IPS-15b (cell line): Measurements from ENCODE around the gene PMCH.
"Not testable (repeated sequence)": the region's sequence is repeated elsewhere in the genome, so short reads cannot be mapped to it uniquely, and the experiment has no call there.

Experiments used
- H3K27me3 ChIP-seq: one replicate; pipeline ENCODE4 v1.6.1; 2013; ENCODE audit warnings: low read length; ENCODE audit not compliant: control insufficient read depth, insufficient read depth
- H3K36me3 ChIP-seq: one replicate; pipeline ENCODE4 v1.6.1; 2013; ENCODE audit warnings: low read length; ENCODE audit not compliant: control insufficient read depth, insufficient read depth
- H3K4me1 ChIP-seq: one replicate; pipeline ENCODE4 v1.6.1; 2013; ENCODE audit warnings: mild to moderate bottlenecking, low read length; ENCODE audit not compliant: control insufficient read depth, insufficient read depth
- H3K4me3 ChIP-seq: one replicate; pipeline ENCODE4 v1.5.1; 2013; ENCODE audit warnings: low read depth, low read length
- H3K9ac ChIP-seq: one replicate; pipeline ENCODE4 v1.6.1; 2013; ENCODE audit warnings: low read depth, mild to moderate bottlenecking, low read length
- H3K9me3 ChIP-seq: one replicate; pipeline ENCODE4 v1.6.1; 2013; ENCODE audit warnings: mild to moderate bottlenecking, low read length; ENCODE audit not compliant: control insufficient read depth, insufficient read depth

The PMCH gene, protein sequence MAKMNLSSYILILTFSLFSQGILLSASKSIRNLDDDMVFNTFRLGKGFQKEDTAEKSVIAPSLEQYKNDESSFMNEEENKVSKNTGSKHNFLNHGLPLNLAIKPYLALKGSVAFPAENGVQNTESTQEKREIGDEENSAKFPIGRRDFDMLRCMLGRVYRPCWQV

DNA sequence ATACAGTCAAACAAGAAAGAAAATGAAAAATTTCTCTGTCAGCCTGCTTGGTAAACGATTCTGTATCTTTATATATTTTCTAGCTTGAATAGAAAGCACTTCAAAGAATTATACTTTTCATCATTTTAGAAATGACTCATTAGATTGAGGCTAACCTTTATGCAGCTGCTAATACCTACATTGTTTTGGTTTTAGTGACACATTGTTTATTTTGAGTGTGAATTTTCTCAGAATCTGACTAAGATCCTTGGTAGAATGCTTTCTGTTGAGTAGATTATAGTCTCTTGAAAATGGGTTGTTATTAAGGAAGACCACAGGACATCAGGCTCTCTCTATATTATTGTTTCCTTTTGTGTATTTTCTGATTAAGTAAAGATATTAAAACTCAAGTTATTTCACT lies at the start of gene PMCH:
TSS of gene PMCH (minus strand) at position 45 of the 400 bp plus-strand sequence. CDS start 63 bp downstream, outside the sequence.
- Histone ChIP-seq H3K4me1 (no peaks in the 10 kb centered on the region), H3K27me3 (no peaks in the 10 kb centered on the region), H3K4me3 (no peak within 1 kb of the TSS), H3K9me3 (no peaks in the 10 kb centered on the region), H3K36me3 (no peaks in the 10 kb centered on the region), H3K9ac (no peak within 1 kb of the TSS)

DNA sequence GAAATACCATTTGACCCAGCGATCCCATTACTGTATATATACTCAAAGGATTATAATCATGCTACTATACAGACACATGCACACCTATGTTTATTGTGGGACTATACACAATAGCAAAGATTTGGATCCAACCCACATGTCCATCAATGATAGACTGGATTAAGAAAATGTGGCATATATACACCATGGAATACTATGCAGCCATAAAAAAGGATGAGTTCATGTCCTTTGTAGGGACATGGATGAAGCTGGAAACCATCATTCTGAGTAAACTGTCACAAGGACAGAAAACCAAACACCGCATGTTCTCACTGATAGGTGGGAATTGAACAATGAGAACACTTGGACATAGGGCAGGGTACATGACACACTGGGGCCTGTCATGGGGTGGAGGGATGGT lies 43.2 kb upstream of the PMCH start:
- H3K9me3 ChIP-seq, H3K4me1 ChIP-seq, H3K9ac ChIP-seq, H3K27me3 ChIP-seq, H3K4me3 ChIP-seq, H3K36me3 ChIP-seq: not testable (repeated sequence)

DNA sequence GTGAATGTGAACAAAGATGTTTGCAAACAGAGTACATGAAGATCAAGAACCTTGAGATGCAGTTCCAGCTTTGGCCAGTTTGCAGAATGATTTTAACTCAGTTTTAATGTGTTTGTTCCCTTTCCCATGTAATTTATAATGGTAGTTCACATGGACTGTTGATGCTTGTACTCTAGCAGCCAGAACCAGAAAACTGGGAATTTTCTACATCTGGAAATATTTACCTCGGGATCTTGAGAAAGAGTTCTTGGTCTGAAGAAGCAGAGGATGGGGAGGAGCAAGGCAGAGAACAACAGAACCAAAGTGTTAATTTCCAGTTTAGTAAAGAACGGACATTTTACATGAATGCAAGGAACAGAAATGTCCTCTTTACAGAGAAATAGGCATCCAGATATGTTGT lies 37.0 kb upstream of the PMCH start:
- H3K4me1 ChIP-seq, result peaks cover 6% of the 10 kb centered on the region
- H3K36me3 ChIP-seq, result no peaks in the 10 kb centered on the region
- no peak overlapping the region for H3K9ac ChIP-seq

DNA sequence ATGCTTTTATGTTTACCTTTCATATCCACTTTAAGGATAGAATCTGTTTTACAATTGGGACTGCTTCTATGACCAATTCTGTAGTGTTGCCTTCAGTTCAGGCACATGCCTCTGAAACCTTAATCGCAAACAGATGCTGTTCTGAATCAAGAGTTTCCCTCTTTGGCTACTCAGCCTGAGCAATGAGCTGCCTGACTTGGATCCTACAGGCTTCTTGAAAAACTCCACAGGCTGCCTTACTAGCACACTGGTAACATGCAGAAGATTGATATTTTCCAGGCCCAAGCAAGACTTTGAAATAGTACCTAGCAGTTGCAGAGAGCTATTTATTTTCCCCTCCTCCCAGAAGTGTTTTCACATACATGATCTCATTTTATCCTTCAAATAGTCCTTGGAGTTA lies 34.8 kb upstream of the PMCH start:
- H3K36me3 ChIP-seq, result no peaks in the 10 kb centered on the region
- H3K4me3 ChIP-seq, result no peak overlapping the region
- no peaks in the 10 kb centered on the region for H3K9me3 ChIP-seq
- H3K27me3 ChIP-seq, result no peaks in the 10 kb centered on the region
- peaks cover 6% of the 10 kb centered on the region for H3K4me1 ChIP-seq
- H3K9ac ChIP-seq, result no peak overlapping the region

More for the DNA sequence above, 37.0 kb upstream of the PMCH start:
- no peaks in the 10 kb centered on the region for H3K9me3 ChIP-seq
- no peaks in the 10 kb centered on the region for H3K27me3 ChIP-seq
- no peak overlapping the region for H3K4me3 ChIP-seq

DNA sequence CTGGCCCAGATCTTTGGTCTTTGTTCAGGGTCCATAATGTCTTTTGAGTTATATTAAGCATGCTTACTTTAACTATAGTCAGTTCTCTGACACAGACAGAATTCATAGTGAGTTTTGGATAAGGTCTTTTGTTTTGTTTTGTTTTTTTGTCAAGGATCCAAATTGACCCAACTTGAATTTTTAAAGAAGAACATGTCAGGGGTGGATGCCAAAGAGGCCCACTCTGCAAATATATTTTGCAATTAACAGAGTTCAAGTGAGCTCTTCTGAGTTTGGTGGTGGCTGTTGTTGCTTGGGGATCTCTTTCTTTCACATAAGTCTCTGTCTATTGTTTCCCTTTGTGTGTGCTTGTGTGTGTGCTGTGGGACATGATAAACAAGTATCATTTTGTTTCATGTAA lies 34.4 kb upstream of the PMCH start:
- no peak overlapping the region for H3K9ac ChIP-seq
- no peaks in the 10 kb centered on the region for H3K9me3 ChIP-seq
- no peak overlapping the region for H3K4me3 ChIP-seq
- H3K36me3 ChIP-seq, result no peaks in the 10 kb centered on the region
- no peaks in the 10 kb centered on the region for H3K27me3 ChIP-seq
- peaks cover 6% of the 10 kb centered on the region for H3K4me1 ChIP-seq

DNA sequence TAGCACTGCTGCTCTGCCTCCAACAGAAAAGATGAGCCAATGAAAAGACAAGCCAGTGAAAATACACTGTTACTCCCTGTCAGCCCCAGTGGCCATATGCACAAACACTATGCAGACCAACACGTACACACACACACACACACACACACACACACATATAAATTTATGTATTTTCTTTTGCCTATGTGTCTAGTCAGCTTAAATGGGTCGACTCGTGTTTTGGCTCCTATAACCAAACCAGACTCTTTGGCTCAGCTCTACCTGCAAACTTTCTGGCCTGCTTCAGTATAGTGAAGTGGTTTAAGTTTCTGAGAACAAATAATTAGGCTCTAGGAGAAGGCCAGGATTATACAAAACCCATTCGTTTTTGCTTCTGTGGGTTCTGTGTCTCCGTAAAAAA lies 30.3 kb upstream of the PMCH start:
- H3K9me3 ChIP-seq, result no peaks in the 10 kb centered on the region
- H3K4me3 ChIP-seq, result no peak overlapping the region
- no peak overlapping the region for H3K9ac ChIP-seq
- H3K36me3 ChIP-seq, result no peaks in the 10 kb centered on the region
- no peaks in the 10 kb centered on the region for H3K27me3 ChIP-seq
- peaks cover 6% of the 10 kb centered on the region for H3K4me1 ChIP-seq

DNA sequence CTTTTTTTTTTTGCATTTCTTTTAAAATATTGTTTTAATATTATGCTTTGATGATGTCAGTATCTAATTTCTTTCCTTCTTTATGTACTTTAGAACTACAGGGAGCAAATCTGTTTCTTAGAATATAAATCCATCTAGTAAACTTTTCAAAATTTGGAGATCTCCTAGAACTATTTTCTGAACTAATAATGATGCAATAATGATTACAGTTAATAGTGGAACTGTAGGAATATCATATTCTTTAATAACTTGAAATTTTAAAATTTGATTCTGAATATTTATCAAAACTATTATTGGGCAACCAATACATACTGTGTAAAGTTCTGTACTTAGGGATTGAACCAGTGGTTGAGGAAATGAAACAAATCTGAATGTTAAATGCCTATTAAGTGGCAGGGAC lies 23.1 kb upstream of the PMCH start:
- Histone ChIP-seq H3K9ac (no peak overlapping the region), H3K9me3 (no peaks in the 10 kb centered on the region), H3K4me3 (no peak overlapping the region), H3K36me3 (no peaks in the 10 kb centered on the region), H3K27me3 (no peaks in the 10 kb centered on the region), H3K4me1 (no peaks in the 10 kb centered on the region)

DNA sequence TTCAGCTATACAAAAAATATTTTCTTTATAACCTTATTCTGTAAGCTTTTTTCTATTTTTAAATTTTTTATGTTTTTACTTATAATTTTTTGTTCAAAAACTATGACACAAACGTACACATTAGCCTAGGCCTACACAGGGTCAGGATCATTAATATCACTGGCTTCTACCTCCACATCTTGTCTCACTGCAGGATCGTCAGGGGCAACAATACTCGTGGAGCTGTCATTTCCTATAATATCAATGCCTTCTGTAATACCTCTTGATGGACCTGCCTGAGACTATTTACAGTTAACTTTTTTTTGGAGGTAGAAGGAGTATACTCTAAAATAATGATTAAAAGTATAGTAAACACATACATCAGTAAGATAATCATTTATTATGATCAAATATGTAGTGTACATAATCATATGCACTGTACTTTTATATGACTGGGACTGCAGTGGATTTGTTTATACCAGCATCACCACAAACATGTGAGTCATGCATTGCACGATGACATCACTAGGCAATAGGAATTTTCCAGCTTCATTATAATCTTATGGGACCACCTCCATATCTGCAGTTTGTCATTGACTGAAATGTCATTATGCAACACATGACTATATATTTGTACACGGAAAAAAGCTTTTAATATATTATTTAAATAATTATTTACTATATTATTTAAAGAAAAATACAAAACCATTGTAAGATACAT lies 18.5 kb upstream of the PMCH start:
- Histone ChIP-seq H3K9me3 (no peaks in the 10 kb centered on the region), H3K4me3 (no peak overlapping the region), H3K27me3 (no peaks in the 10 kb centered on the region), H3K4me1 (no peaks in the 10 kb centered on the region), H3K9ac (no peak overlapping the region), H3K36me3 (no peaks in the 10 kb centered on the region)

DNA sequence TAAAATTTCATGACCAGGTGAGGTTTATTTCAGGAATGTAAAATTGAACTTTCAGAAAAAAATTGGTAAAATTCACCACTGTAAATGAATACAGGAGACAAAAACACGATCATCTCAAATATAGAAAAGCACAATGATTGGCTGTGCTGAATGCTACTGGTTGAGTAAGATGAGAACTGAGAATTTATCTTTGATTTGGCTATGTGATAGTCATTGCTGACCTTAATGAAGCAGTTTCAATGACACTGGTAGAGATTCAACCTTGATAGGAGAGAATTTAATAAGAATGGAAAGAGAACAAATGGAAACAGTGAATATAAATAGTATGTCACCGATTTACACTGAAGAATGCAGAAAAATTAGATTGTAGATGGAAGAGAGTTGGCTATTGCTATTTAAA lies 6.4 kb upstream of the PMCH start:
- no peak overlapping the region for H3K4me3 ChIP-seq
- H3K9me3 ChIP-seq, result no peaks in the 10 kb centered on the region
- H3K9ac ChIP-seq, result no peak overlapping the region
- no peaks in the 10 kb centered on the region for H3K4me1 ChIP-seq
- H3K36me3 ChIP-seq, result no peaks in the 10 kb centered on the region
- no peaks in the 10 kb centered on the region for H3K27me3 ChIP-seq

DNA sequence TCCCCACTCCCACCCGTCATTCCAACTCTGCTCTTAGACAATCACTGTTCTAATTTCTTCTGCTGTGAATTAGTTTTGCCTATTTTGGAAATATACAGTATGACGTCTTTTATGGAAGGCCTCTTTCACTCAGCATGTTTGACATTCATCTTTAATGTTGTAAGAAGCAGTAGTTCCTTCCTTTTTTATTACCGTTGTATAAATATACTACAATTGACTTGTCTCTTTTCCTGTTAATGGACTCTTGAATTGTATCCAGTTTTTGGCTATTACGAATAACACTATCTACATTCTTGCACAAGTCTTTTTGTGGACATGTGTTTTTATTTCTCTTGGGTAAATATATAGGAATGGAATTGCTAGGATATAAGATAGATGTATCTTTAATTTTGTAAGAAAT lies 4.9 kb upstream of the PMCH start:
- Histone ChIP-seq H3K27me3 (no peaks in the 10 kb centered on the region), H3K4me3 (no peak overlapping the region), H3K4me1 (no peaks in the 10 kb centered on the region), H3K9ac (no peak overlapping the region), H3K9me3 (no peaks in the 10 kb centered on the region), H3K36me3 (no peaks in the 10 kb centered on the region)

DNA sequence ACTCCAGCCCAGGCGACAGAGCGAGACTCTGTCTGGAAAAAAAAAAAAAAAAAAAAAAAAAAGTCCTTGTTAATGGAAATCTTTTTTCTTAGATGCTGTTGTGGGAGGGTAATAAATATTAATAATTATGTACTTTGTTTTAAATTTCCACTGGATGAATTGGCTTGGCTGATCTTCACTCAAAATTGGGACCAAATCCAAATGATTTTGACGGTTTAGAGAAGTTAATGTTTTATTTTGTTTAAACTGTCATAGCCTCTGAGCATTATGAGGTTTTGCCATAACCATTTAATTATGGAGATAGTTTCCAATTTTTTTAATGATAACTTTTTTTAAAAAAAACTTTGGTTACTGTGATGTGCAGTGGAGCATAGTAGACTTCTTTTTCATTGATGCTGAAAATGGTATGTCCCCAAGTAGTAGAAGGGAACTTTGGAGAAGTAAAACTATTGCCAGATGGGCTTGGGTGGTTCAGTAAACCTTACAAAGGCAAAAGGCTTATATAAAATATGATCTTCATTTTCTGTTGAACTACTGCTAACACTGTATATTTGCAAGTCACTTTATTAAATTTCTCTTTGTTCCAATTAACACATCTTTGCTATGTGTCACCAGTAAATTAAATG lies 3.9 kb upstream of the PMCH start:
- Histone ChIP-seq H3K27me3 (no peaks in the 10 kb centered on the region), H3K9me3 (no peaks in the 10 kb centered on the region), H3K9ac (no peak overlapping the region), H3K4me1 (no peaks in the 10 kb centered on the region), H3K36me3 (no peaks in the 10 kb centered on the region), H3K4me3 (no peak overlapping the region)

DNA sequence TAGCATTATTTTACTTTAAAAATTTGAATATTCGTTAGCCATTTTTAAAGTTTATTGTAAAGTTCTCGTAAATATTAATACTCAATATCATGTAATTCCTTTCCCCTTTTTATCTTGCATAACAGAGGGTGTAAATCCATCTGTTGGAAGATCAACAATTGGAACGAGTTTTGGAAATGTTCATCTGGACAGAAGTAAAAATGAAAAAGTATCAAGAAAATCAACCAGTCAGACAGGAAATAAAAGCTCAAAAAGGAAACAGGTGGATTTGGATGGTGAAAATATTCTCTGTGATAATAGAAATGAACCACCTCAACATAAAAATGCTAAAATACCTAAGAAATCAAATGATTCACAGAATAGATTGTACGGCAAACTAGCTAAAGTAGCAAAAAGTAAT lies 1.8 kb downstream of the PMCH start:
- H3K27me3 ChIP-seq, result no peaks in the 10 kb centered on the region
- H3K4me3 ChIP-seq, result no peak overlapping the region
- H3K36me3 ChIP-seq, result no peaks in the 10 kb centered on the region
- no peaks in the 10 kb centered on the region for H3K9me3 ChIP-seq
- no peaks in the 10 kb centered on the region for H3K4me1 ChIP-seq
- no peak overlapping the region for H3K9ac ChIP-seq
